ENCODE data around the gene PAGR1.

GRCh38 chr16:29845656-29846055, 29.7 kb downstream of the PAGR1 start:
- TF ChIP-seq CTCF (IDR thresholded peaks at IDR 0.05; ENCODE audit: insufficient read depth, low read length, poor library complexity, severe bottlenecking) (no peak), EZH2phosphoT487 (conservative IDR thresholded peaks at IDR 0.05; ENCODE audit: low read length) (no peak)
